Measurements from ENCODE around the gene C2orf76.

DNA sequence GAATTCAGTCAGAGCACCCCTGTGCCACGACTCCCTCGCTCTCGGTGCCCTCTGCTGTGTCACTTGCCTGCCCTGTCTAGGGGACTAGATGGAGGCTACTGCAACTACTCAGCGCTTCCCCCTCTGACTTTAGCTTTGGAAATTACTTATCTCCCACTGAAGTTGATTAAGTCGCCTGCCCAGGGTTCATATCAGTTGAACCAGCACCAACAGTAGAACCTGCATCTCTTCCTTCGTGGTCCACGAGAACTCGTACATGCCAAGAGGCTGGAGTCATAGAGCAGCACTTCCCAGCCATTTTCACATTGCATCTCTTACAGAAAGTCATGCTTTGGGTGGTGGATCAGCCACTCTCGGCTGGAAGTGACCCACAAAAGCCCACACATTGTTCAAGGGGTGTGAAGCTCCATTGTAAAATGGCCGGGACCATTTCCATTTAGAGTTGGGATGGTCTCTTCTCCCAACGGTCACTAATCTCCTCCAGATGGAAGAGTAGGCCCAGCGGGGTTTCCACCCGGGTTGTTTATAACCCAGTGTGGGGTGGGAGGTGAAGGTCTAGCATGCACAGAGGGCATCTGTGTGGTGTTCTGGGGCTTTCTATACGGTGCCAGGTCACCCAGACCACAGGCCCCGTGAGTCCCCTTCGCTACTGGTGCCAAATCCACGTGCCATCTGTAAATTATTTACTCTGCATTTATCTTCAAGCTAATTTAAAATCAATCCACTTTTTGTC is 105.0 kb downstream of the C2orf76 start:
- TF ChIP-seq MXI1 (IDR thresholded peaks at IDR 0.05; ENCODE audit: low read depth, low read length) (no peak), ZNF24 (IDR thresholded peaks at IDR 0.05) (no peak), SMC3 (IDR thresholded peaks at IDR 0.05; ENCODE audit: borderline replicate concordance, low read length) (no peak)
- TF ChIP-seq, protein P1, sequence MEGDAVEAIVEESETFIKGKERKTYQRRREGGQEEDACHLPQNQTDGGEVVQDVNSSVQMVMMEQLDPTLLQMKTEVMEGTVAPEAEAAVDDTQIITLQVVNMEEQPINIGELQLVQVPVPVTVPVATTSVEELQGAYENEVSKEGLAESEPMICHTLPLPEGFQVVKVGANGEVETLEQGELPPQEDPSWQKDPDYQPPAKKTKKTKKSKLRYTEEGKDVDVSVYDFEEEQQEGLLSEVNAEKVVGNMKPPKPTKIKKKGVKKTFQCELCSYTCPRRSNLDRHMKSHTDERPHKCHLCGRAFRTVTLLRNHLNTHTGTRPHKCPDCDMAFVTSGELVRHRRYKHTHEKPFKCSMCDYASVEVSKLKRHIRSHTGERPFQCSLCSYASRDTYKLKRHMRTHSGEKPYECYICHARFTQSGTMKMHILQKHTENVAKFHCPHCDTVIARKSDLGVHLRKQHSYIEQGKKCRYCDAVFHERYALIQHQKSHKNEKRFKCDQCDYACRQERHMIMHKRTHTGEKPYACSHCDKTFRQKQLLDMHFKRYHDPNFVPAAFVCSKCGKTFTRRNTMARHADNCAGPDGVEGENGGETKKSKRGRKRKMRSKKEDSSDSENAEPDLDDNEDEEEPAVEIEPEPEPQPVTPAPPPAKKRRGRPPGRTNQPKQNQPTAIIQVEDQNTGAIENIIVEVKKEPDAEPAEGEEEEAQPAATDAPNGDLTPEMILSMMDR (IDR thresholded peaks at IDR 0.05 in 2 of 3, conservative IDR thresholded peaks at IDR 0.05 in 1 of 3; ENCODE audit: control insufficient read depth in 2 of 3, extremely low read depth in 1 of 3, insufficient read depth in 1 of 3, low read depth in 3 of 3, low read length in 3 of 3): no peak

Data from GM12878 (cell line).